Measurements from ENCODE around the gene RPL28. TPM values are rescaled to one million over a fixed set of nuclear protein-coding genes. Genes with fewer than 3 reads are reported as not detected.

Gene RPL28
- total and polyA plus RNA-seq, 4 donors: 116 to 535 (median 164) TPM

GRCh38 chr19:55339889-55340783 lies 45.6 kb upstream of the RPL28 start:
- Histone ChIP-seq H3K9ac (ENCODE audit: low read depth in 1 of 2, low read length in 2 of 2) (peak overlapping the region; percentile 82 to 95), H3K27ac (ENCODE audit: low read depth in 1 of 2, low read length in 2 of 2) (peak overlapping the region; percentile 4 to 23)
- DNase-seq (ENCODE audit: low spot score): peak; percentile 59

GRCh38 chr19:55340784-55341147 lies 45.0 kb upstream of the RPL28 start:
- peak overlapping the region in 2 of 3 donors; percentile 74 to 75 for H3K4me3 ChIP-seq (ENCODE audit: low read depth in 1 of 3, low read length in 3 of 3)
- peaks cover 0 to 8% (median 1%) of the 10 kb centered on the region in 4 donors for H3K36me3 ChIP-seq (ENCODE audit: control insufficient read depth in 4 of 4, insufficient read depth in 3 of 4, low read depth in 1 of 4, low read length in 3 of 4)
- no peaks in the 10 kb centered on the region for H3K9me3 ChIP-seq (ENCODE audit: control insufficient read depth in 4 of 4, low read length in 3 of 4)
- H3K4me1 ChIP-seq (ENCODE audit: control insufficient read depth in 4 of 4, insufficient read depth in 4 of 4, low read length in 3 of 4): peaks cover 8 to 18% (median 11%) of the 10 kb centered on the region in 4 donors
- no peak for TF ChIP-seq NR2F2 (IDR thresholded peaks at IDR 0.05)
- no peak for TF ChIP-seq ATF3 (IDR thresholded peaks at IDR 0.05)
- TF ChIP-seq CTCF (IDR thresholded peaks at IDR 0.05; ENCODE audit: low read depth, low read length, missing input control): no peak
- TF ChIP-seq FOXA2 (IDR thresholded peaks at IDR 0.05): no peak
- no peak for TF ChIP-seq TAF1 (conservative IDR thresholded peaks at IDR 0.05)
- TF ChIP-seq YY1 (IDR thresholded peaks at IDR 0.05): no peak
- TF ChIP-seq GABPA (IDR thresholded peaks at IDR 0.05 in 1 of 2, conservative IDR thresholded peaks at IDR 0.05 in 1 of 2): no peak
- no peak for TF ChIP-seq RXRA (IDR thresholded peaks at IDR 0.05)
- no peak for TF ChIP-seq ZBTB33 (IDR thresholded peaks at IDR 0.05)
- TF ChIP-seq RAD21 (IDR thresholded peaks at IDR 0.05): no peak
- H3K27ac ChIP-seq (ENCODE audit: low read depth in 1 of 2, low read length in 2 of 2): no peak overlapping the region
- peak overlapping the region in 1 of 2 donors; percentile 95 for H3K9ac ChIP-seq (ENCODE audit: low read depth in 1 of 2, low read length in 2 of 2)
- 15% methylated on average over 24 of the region's 24 CpGs for WGBS
- no peak for DNase-seq (ENCODE audit: low spot score)
- H3K27me3 ChIP-seq (ENCODE audit: control insufficient read depth in 4 of 4, insufficient read depth in 4 of 4, low read length in 3 of 4): no peaks in the 10 kb centered on the region

More at GRCh38 chr19:55339889-55340783, 45.6 kb upstream of the RPL28 start:
- TF ChIP-seq TAF1 (conservative IDR thresholded peaks at IDR 0.05) (no peak), NR2F2 (IDR thresholded peaks at IDR 0.05) (peak; percentile 39)
- Histone ChIP-seq H3K4me1 (ENCODE audit: control insufficient read depth in 4 of 4, insufficient read depth in 4 of 4, low read length in 3 of 4) (peaks cover 8 to 18% (median 11%) of the 10 kb centered on the region in 4 donors), H3K9me3 (ENCODE audit: control insufficient read depth in 4 of 4, low read length in 3 of 4) (no peaks in the 10 kb centered on the region), H3K27me3 (ENCODE audit: control insufficient read depth in 4 of 4, insufficient read depth in 4 of 4, low read length in 3 of 4) (no peaks in the 10 kb centered on the region), H3K4me3 (ENCODE audit: low read depth in 1 of 3, low read length in 3 of 3) (peak overlapping the region; percentile 45 to 75 (median 74)), H3K36me3 (ENCODE audit: control insufficient read depth in 4 of 4, insufficient read depth in 3 of 4, low read depth in 1 of 4, low read length in 3 of 4) (peaks cover 0 to 8% (median 1%) of the 10 kb centered on the region in 4 donors)
- 7% methylated on average over 44 of the region's 44 CpGs for WGBS

GRCh38 chr19:55341171-55341588 lies 44.6 kb upstream of the RPL28 start:
- Histone ChIP-seq H3K9me3 (ENCODE audit: control insufficient read depth in 4 of 4, low read length in 3 of 4) (no peaks in the 10 kb centered on the region), H3K27me3 (ENCODE audit: control insufficient read depth in 4 of 4, insufficient read depth in 4 of 4, low read length in 3 of 4) (no peaks in the 10 kb centered on the region), H3K9ac (ENCODE audit: low read depth in 1 of 2, low read length in 2 of 2) (no peak overlapping the region), H3K4me1 (ENCODE audit: control insufficient read depth in 4 of 4, insufficient read depth in 4 of 4, low read length in 3 of 4) (peaks cover 8 to 18% (median 11%) of the 10 kb centered on the region in 4 donors), H3K4me3 (ENCODE audit: low read depth in 1 of 3, low read length in 3 of 3) (peak overlapping the region in 1 of 3 donors; percentile 74), H3K36me3 (ENCODE audit: control insufficient read depth in 4 of 4, insufficient read depth in 3 of 4, low read depth in 1 of 4, low read length in 3 of 4) (peaks cover 0 to 8% (median 1%) of the 10 kb centered on the region in 4 donors), H3K27ac (ENCODE audit: low read depth in 1 of 2, low read length in 2 of 2) (no peak overlapping the region)
- TF ChIP-seq RAD21 (IDR thresholded peaks at IDR 0.05) (no peak), FOXA1 (IDR thresholded peaks at IDR 0.05) (no peak), SP1 (IDR thresholded peaks at IDR 0.05) (no peak), MAX (IDR thresholded peaks at IDR 0.05) (no peak), HNF4G (IDR thresholded peaks at IDR 0.05) (no peak), JUND (IDR thresholded peaks at IDR 0.05) (no peak), CTCF (IDR thresholded peaks at IDR 0.05; ENCODE audit: low read depth, low read length, missing input control) (no peak), YY1 (IDR thresholded peaks at IDR 0.05) (no peak), GABPA (IDR thresholded peaks at IDR 0.05 in 1 of 2, conservative IDR thresholded peaks at IDR 0.05 in 1 of 2) (no peak)
- 27% methylated on average over 15 of the region's 15 CpGs for WGBS
- DNase-seq (ENCODE audit: low spot score): peak; percentile 81

Measured in liver (tissue), 9 donors.